A549 treated with AZD2906 at 1 μM for 4 hours (cell line): ENCODE results near the gene SYDE2. TPM values are rescaled to one million over a fixed set of nuclear protein-coding genes. Genes with fewer than 3 reads are reported as not detected.

Experiments used
- total RNA-seq: library from RNA; stranded (reverse); fragments of 200-300 nt; extraction: Qiagen RNA extraction; gene quantifications from 5 replicates; pipeline ENCODE4 v1.2.3, GENCODE V29; 2022

SYDE2 gene
- 0.70 to 1.1 TPM (median 0.95 TPM) in 5 replicates for total RNA-seq

GRCh38 chr1:85200463-85201339 is at the start of gene SYDE2:
Gene SYDE2 (minus strand): TSS chr1:85201016. CDS start chr1:85200996, 20 bp downstream.

Other genes starting within 250 kb of the SYDE2 start
- 1.9 to 2.1 TPM (median 2.0 TPM) in 5 replicates for gene MCOLN2, start 203.9 kb downstream of the SYDE2 start, total RNA-seq
- 2.7 to 3.6 TPM (median 3.5 TPM) in 5 replicates for gene MCOLN3, start 152.5 kb downstream of the SYDE2 start, total RNA-seq
- gene C1orf52, start 58.6 kb upstream of the SYDE2 start, total RNA-seq = 15.1 to 22.2 TPM (median 19.8 TPM) in 5 replicates
- 12.9 to 15.7 TPM (median 13.5 TPM) in 5 replicates for gene BCL10, start 75.6 kb upstream of the SYDE2 start, total RNA-seq